ENCODE results near the gene CUL4A.

Gene CUL4A

GRCh38 chr13:113299951-113300350 lies 90.5 kb downstream of the CUL4A start:
- H3K4me3 ChIP-seq (ENCODE audit: low read depth in 1 of 2, low read length in 2 of 2) = no peak overlapping the region
- DNase-seq (no peak), ATAC-seq (ENCODE audit: insufficient read depth, low read depth) (no peak)
- no peak for TF ChIP-seq EZH2 (IDR thresholded peaks at IDR 0.05; ENCODE audit: borderline replicate concordance, low read depth, low read length, severe bottlenecking)
- TF ChIP-seq CTCF (IDR thresholded peaks at IDR 0.05; ENCODE audit: borderline replicate concordance, extremely low read depth, low read length, poor library complexity, severe bottlenecking) = no peak
- peaks cover 43% of the 10 kb centered on the region for H4K20me1 ChIP-seq (ENCODE audit: insufficient read depth, low read length)
- H3K36me3 ChIP-seq (ENCODE audit: insufficient read depth, low read length) = peaks cover 19% of the 10 kb centered on the region
- H3K9me3 ChIP-seq (ENCODE audit: insufficient read depth, low read length, severe bottlenecking) = no peaks in the 10 kb centered on the region
- H3K79me2 ChIP-seq (ENCODE audit: insufficient read depth, low read length) = peaks cover 83% of the 10 kb centered on the region
- H3K4me2 ChIP-seq (ENCODE audit: insufficient read depth, low read length) = no peak overlapping the region
- peaks cover 31% of the 10 kb centered on the region for H3K4me1 ChIP-seq (ENCODE audit: insufficient read depth, low read length)
- H2AFZ ChIP-seq (ENCODE audit: low read depth, low read length) = no peak overlapping the region
- no peak overlapping the region for H3K27ac ChIP-seq (ENCODE audit: low read length)
- no peaks in the 10 kb centered on the region for H3K27me3 ChIP-seq (ENCODE audit: insufficient read depth, low read length, poor library complexity)
- no peak overlapping the region for H3K9ac ChIP-seq (ENCODE audit: low read depth, low read length)

GRCh38 chr13:113302986-113303385 lies 93.6 kb downstream of the CUL4A start:
- Histone ChIP-seq H3K79me2 (ENCODE audit: insufficient read depth, low read length) (peaks cover 97% of the 10 kb centered on the region), H3K27ac (ENCODE audit: low read length) (no peak overlapping the region), H3K9me3 (ENCODE audit: insufficient read depth, low read length, severe bottlenecking) (no peaks in the 10 kb centered on the region), H2AFZ (ENCODE audit: low read depth, low read length) (no peak overlapping the region), H3K27me3 (ENCODE audit: insufficient read depth, low read length, poor library complexity) (no peaks in the 10 kb centered on the region), H4K20me1 (ENCODE audit: insufficient read depth, low read length) (peaks cover 50% of the 10 kb centered on the region), H3K4me3 (ENCODE audit: low read depth in 1 of 2, low read length in 2 of 2) (no peak overlapping the region), H3K36me3 (ENCODE audit: insufficient read depth, low read length) (peaks cover 22% of the 10 kb centered on the region), H3K4me1 (ENCODE audit: insufficient read depth, low read length) (peaks cover 13% of the 10 kb centered on the region), H3K4me2 (ENCODE audit: insufficient read depth, low read length) (no peak overlapping the region), H3K9ac (ENCODE audit: low read depth, low read length) (no peak overlapping the region)
- ATAC-seq (ENCODE audit: insufficient read depth, low read depth) (no peak), DNase-seq (no peak)
- TF ChIP-seq EZH2 (IDR thresholded peaks at IDR 0.05; ENCODE audit: borderline replicate concordance, low read depth, low read length, severe bottlenecking) (no peak), CTCF (IDR thresholded peaks at IDR 0.05; ENCODE audit: borderline replicate concordance, extremely low read depth, low read length, poor library complexity, severe bottlenecking) (no peak)

GRCh38 chr13:113304121-113304520 lies 94.7 kb downstream of the CUL4A start:
- no peak overlapping the region for H3K9ac ChIP-seq (ENCODE audit: low read depth, low read length)
- DNase-seq = no peak
- no peak for TF ChIP-seq CTCF (IDR thresholded peaks at IDR 0.05; ENCODE audit: borderline replicate concordance, extremely low read depth, low read length, poor library complexity, severe bottlenecking)
- no peak for TF ChIP-seq EZH2 (IDR thresholded peaks at IDR 0.05; ENCODE audit: borderline replicate concordance, low read depth, low read length, severe bottlenecking)

GRCh38 chr13:113305208-113305607 lies 95.8 kb downstream of the CUL4A start:
- no peaks in the 10 kb centered on the region for H3K27me3 ChIP-seq (ENCODE audit: insufficient read depth, low read length, poor library complexity)
- H3K4me3 ChIP-seq (ENCODE audit: low read depth in 1 of 2, low read length in 2 of 2) = no peak overlapping the region
- H3K4me1 ChIP-seq (ENCODE audit: insufficient read depth, low read length) = no peaks in the 10 kb centered on the region
- H3K79me2 ChIP-seq (ENCODE audit: insufficient read depth, low read length) = peaks cover 90% of the 10 kb centered on the region
- no peak for TF ChIP-seq CTCF (IDR thresholded peaks at IDR 0.05; ENCODE audit: borderline replicate concordance, extremely low read depth, low read length, poor library complexity, severe bottlenecking)
- TF ChIP-seq EZH2 (IDR thresholded peaks at IDR 0.05; ENCODE audit: borderline replicate concordance, low read depth, low read length, severe bottlenecking) = no peak
- no peak for DNase-seq
- ATAC-seq (ENCODE audit: insufficient read depth, low read depth) = no peak
- no peak overlapping the region for H2AFZ ChIP-seq (ENCODE audit: low read depth, low read length)
- H3K4me2 ChIP-seq (ENCODE audit: insufficient read depth, low read length) = no peak overlapping the region
- peaks cover 39% of the 10 kb centered on the region for H4K20me1 ChIP-seq (ENCODE audit: insufficient read depth, low read length)
- H3K36me3 ChIP-seq (ENCODE audit: insufficient read depth, low read length) = peaks cover 26% of the 10 kb centered on the region
- no peak overlapping the region for H3K27ac ChIP-seq (ENCODE audit: low read length)
- H3K9ac ChIP-seq (ENCODE audit: low read depth, low read length) = no peak overlapping the region
- H3K9me3 ChIP-seq (ENCODE audit: insufficient read depth, low read length, severe bottlenecking) = no peaks in the 10 kb centered on the region

More at GRCh38 chr13:113304121-113304520, 94.7 kb downstream of the CUL4A start:
- Histone ChIP-seq H3K9me3 (ENCODE audit: insufficient read depth, low read length, severe bottlenecking) (no peaks in the 10 kb centered on the region), H3K36me3 (ENCODE audit: insufficient read depth, low read length) (peaks cover 18% of the 10 kb centered on the region), H3K4me2 (ENCODE audit: insufficient read depth, low read length) (no peak overlapping the region), H3K79me2 (ENCODE audit: insufficient read depth, low read length) (peaks cover 94% of the 10 kb centered on the region), H3K27me3 (ENCODE audit: insufficient read depth, low read length, poor library complexity) (no peaks in the 10 kb centered on the region), H4K20me1 (ENCODE audit: insufficient read depth, low read length) (peaks cover 43% of the 10 kb centered on the region), H2AFZ (ENCODE audit: low read depth, low read length) (no peak overlapping the region), H3K4me1 (ENCODE audit: insufficient read depth, low read length) (peaks cover 3% of the 10 kb centered on the region; the same call in 1 of the 2 replicates), H3K4me3 (ENCODE audit: low read depth in 1 of 2, low read length in 2 of 2) (no peak overlapping the region), H3K27ac (ENCODE audit: low read length) (no peak overlapping the region)
- no peak for ATAC-seq (ENCODE audit: insufficient read depth, low read depth)

Measured in DND-41 (cell line).